Measurements from ENCODE around the gene SGSH.
"Not testable (repeated sequence)": the region's sequence is repeated elsewhere in the genome, so short reads cannot be mapped to it uniquely, and the experiment has no call there.

The SGSH gene

DNA sequence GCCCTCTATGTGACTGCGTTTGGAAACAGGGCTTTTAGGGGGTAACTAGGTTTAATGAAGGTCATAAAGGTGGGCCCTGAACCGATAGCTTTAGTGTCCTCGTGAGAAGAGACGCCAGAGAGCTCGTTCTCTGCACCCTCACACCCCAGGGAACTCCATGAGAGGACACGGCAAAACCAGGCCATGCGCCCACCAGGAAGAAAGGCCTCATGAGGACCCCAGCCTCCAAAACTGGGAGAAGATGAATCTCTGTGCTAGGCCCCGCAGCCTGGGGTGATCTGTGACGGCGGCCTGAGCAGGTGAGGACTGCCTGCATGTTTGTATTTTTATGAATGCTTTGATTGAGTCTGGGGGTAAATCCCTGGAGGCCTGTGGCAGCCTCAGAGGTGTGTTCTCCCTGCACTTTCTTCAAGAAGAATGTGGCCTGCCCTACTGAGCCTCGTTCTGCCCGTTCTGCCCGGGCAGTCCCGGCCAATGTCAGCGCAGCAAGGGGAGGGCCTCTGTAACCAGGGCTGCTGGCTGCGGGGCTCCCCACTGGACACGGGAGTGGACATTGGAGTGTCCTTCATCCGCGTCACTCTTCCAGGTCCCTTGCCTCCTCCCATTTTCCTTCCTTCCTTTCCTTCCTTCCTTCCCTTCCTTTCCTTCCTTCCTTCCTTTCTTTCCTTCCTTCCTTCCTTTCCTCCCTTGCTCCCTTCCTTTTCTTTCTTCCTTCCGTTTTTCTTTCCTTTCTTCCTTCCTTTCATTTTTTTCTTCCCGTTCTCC, 33.7 kb upstream of the SGSH start:
- ATAC-seq (no peak), DNase-seq (no peak)

DNA sequence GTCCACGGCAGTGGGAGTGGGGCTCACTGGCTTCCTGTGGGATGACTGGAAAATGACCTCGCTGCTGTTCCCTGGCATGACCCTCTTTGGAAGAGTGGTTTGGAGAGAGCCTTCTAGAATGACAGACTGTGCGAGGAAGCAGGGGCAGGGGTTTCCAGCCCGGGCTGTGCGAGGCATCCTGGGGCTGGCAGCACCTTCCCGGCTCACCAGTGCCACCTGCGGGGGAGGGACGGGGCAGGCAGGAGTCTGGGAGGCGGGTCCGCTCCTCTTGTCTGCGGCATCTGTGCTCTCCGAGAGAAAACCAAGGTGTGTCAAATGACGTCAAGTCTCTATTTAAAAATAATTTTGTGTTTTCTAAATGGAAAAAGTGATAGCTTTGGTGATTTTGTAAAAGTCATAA, 32.7 kb upstream of the SGSH start:
- DNase-seq (peak; percentile 89), ATAC-seq (peak; percentile 88)

DNA sequence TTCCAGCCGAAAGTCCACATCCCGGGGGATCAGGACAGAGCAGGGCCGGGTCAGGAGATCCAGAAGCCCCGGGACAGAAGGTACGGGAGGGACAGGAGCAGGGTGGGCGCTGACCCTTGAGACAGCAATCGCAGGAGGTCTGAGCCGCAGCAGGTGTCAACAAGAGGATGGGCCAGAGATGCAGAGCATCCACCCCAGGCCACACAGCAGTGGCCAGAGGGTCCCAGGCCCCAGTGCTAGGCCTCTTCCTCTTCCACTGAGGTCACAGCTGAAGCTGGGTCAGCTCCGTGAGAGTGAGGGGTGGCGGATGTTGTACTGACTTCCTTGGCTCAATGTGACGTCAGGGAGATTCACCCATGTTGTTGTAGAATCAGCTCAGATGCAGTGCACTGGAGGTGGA, 31.8 kb upstream of the SGSH start:
- no peak for DNase-seq
- ATAC-seq, result no peak

DNA sequence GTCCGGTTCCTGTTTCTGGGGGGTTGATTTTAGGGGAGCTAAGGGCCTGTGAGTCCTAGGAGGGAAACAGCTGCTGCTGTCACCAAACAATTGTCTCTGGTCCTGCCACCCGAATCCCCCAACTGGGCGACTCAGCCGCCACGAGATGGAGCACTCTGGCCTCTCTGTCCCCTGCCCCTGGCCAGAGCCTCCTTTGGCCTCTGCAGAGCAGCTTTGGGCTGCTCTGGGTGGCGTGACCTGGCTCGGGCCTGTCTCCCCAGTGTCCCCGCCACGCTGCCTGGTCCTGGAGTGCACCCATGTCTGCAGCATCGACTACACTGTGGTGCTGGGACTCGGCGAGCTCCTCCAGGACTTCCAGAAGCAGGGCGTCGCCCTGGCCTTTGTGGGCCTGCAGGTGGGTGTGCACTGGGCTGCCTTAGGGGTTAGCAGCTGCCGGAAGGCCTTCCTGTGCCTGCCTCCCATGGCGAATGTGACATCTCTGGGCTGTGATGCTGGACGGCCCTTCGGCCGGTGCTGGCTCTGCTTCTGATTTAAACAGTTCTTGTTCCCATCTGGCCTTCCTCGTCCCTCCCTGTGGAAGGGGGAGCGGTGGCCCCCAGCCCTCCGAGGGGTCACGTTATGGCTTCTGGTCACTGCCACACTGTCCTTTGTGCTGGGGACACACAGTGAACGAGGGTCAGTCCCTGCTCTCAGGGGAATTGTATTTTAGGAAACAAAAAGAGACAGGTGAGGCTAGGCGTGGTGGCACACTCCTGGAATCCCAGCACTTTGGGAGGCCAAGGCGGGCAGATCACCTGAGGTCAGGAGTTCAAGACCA, 29.0 kb upstream of the SGSH start:
- no peak for DNase-seq

DNA sequence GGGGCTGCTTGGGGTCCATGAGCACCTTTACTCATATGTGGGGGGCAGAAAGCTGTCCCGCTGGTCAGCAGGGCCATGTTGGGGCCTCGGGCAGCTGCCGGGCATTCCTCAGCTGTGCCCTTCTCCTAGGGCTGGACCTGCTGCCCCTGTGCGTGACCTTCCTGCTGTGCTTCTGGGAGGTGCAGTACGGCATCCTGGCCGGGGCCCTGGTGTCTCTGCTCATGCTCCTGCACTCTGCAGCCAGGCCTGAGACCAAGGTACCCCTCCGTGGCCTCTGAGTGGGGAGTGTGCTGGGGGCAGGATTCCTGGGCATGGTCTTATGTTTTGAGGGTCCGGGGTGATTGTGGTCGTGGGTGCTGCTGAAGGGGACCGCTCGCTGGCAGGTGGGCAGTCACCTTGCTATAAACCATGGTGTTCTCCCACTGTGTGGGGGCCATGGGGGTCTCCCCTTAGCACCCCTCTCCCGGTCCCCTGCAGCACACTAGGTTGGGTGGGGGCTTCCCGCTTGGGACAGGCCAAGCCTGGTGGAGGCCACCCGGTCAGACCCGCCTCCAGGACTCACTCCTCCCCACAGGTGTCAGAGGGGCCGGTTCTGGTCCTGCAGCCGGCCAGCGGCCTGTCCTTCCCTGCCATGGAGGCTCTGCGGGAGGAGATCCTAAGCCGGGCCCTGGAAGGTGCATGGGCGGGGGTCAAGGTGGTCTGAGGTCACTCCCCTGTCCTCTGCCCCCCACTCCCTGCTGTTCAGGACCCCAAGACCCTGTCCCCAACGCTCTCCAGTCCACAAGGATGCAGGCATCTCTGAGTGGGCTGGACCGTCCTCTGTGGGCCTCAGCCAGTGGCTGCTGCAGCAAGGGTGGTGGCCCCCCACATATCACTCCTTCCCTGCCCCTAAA, 28.1 kb upstream of the SGSH start:
- ATAC-seq (no peak), DNase-seq (no peak)

More for the DNA sequence above, 29.0 kb upstream of the SGSH start:
- no peak for ATAC-seq

DNA sequence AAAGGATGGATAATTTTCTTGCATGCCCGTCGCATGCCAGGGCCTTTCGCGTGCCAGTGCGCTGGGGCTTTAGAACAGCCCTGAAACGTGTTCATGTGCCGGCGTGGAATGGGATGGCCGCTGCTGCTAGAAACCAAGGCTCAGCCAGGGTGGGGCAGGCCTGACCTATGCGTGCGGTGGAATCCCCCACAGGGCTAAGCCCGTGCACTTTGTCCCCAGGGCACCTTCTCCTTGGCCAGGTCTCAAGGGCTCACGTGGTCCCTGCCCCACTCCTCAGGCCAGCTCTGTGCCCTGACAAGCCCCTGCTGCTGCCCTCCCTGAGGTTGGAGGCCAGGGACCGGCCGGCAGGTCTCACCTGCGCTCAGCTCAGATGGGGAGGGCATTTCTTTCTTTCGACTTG, 27.4 kb upstream of the SGSH start:
- no peak for ATAC-seq
- DNase-seq, result no peak

DNA sequence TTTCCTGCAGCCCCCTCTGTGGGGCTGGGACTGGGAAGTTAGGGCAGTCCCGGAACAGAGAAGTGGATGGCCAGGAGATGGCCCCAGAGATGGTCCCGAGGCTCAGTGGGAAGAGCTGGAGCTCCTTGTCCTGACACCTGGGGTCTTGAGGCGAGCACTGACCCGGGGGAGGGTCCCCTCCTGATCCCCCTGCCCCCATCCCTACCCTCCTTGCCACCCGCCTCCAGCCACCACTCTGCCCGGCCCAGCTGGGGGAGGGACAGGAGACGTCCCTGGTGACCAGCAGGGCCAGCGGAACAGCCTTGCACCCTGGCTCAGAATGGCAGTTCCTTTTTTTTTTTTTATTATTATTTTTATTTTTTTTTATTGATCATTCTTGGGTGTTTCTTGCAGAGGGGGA, 26.6 kb upstream of the SGSH start:
- DNase-seq (no peak), ATAC-seq (no peak)

DNA sequence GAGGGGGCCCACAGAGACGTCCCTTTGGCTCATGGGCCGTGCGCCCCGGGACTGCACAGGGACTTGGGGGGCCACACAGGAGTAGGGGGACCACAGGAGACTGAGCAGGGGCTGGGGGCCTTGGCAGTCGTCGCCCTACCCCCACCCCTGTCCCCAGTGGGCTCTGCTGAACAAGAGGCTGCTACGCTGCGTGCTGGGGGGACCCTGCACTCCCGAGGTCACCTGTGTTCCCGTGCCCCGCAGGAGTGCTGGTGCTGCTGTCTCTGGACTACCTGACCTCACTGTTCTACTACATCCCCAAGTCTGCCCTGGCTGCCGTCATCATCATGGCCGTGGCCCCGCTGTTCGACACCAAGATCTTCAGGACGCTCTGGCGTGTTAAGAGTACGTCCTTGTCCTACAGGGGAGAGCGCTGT, 26.1 kb upstream of the SGSH start:
- ATAC-seq (no peak), DNase-seq (no peak)

DNA sequence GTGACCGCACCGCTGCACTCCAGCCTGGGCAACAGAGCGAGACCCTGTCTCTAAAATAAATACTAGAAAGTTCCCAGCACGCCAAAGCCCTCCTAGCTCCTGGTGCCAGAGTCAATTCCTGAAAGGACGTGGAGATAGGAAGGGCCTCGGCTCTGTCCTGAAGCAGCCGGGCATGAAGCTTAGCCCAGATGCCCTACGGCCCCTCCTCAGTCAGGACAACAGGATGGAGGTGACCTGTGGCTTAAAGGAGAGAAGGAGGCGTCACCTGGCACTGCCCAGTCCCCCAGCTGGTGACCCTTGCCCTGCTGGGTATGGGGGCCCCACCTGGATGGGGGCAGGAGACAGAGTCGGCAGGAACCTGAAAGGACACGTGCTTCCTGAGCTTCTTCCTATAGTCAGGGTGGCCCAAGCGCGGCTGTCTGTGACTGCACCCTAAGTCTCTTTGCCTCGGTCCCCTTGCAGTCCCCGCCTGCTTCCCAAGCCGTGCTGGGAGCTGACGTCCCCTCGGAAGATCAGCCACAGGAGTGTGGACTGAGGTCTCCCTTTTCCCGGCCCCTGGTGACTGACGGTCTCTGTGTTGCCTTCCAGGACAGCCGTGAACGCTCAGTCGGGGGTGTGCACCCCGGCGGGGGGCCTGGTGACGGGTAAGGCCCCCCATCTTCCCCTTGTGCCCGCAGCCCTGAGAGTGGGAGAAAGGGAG, 25.6 kb upstream of the SGSH start:
- no peak for ATAC-seq
- no peak for DNase-seq

DNA sequence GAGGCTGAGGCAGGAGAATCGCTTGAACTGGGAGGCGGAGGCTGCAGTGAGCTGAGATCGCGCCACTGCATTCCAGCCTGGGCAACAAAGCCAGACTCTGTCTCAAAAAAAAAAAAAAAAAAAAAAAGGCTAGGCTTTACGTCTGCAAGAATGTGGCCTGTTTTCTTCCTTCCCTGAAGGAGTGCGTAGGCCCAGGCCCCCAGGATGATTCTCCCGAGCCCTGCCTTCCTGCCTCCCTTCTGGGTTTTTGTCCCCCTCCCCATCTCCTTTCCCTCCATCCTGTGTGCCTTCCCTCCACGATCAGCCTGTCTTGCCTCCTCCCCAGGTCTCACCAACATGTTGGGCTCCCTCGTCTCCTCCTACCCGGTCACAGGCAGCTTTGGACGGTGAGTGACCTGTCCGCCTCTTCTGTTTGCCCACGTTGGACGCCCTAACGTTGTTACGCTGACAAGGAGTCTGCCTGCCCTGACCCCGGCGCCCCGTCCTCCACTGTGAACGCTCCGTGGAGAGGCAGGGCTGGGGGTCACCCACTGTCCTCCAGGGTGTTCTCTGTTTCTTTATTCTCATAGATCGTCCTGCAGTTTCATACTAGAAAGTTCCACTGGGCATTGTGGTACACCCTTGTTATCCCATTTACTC, 24.9 kb upstream of the SGSH start:
- DNase-seq (no peak), ATAC-seq (no peak)

DNA sequence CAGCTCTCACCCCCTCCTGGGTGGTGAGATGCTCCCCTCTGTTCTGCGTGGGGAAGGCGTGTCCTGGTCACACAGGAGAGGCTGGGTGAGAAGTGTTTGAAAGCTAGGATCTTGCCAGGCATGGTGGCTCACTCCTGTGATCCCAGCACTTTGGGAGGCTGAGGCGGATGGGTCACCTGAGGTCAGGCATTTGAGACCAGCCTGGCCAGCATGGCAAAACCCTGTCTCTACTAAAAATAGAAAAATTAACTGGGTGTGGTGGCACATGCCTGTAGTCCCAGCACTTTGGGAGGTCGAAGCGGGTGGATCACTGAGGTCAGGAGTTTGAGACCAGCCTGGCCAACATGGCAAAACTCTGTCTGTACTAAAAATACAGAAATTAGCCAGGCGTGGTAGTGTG, 24.3 kb upstream of the SGSH start:
- not testable (repeated sequence) for ATAC-seq, DNase-seq

DNA sequence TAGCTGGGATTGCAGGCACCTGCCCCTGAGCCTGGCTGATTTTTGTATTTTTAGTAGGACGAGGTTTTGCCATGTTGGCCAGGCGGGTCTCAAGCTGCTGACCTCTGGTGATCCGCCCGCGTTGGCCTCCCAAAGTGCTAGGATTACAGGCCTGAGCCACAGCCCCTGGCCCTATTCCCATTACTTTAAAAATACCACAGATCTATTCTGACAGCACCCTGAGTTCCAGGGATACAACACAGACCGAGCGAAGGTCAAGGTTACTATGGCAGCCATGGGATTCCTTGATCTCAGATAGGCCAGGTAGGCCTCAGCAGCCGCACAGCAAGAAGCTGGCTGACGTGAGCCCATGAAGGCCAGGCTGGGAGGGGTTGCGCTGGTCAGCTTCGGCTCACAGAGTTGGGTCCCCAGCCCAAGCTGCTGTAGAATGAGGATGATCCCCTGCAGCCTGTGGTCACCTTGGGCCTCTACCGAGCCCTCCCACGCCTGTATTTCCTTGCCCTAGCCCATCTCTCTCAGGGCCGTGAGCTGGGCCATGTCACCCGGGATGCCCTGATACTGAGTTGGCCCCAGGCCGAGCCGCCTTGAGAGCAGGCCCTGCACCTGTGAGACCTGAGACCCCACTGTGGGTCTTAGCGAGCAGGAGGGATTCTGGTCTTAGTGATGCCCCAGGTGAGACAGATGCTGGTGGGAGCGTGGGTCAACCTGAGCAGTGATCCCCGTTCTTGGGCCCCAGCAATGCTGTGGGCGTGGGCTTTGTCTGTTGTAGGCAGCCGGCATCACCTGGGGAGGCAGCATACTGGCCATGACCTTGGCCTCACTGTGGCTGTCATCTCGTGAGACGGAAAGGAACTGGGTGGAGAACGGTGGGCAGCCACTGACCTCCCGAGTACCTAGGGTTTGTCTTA, 23.6 kb upstream of the SGSH start:
- no peak for ATAC-seq

DNA sequence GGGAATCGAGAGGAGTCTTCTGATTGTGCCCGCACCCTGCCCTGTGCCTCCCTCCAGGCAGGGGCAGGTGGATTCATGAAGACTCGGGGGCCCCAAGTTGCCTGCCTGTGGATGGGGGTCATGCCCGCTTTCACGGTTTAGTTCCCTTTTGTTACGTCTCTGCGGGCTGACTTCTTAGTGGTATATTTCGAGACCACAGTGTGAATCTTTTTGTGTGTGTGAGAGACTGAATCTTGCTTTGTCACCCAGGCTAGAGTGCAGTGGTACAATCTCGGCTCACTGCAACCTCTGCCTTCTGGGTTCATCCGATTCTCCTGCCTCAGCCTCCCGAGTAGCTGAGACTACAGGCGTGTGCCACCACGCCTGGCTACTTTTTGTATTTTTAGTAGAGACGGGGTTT, 22.4 kb upstream of the SGSH start:
- ATAC-seq (no peak), DNase-seq (no peak)

More for the DNA sequence above, 23.6 kb upstream of the SGSH start:
- DNase-seq, result no peak

DNA sequence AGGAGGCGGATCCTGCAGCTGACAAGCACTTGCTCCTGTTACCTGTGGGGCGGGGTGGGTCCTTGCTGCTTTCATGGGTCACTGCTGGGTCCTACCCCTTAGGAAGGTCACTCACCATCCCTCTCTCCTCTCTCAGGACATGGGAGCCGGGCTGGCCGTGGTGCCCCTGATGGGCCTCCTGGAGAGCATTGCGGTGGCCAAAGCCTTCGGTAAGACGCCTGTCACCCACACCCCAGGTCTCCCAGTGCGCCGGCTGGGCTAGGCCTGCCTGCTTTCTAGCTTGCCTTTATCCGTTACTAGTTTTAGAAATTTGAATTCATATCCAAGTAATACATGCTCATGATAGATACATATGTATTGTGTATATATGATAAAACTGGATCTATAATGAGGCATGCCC, 17.3 kb upstream of the SGSH start:
- no peak for DNase-seq
- no peak for ATAC-seq

DNA sequence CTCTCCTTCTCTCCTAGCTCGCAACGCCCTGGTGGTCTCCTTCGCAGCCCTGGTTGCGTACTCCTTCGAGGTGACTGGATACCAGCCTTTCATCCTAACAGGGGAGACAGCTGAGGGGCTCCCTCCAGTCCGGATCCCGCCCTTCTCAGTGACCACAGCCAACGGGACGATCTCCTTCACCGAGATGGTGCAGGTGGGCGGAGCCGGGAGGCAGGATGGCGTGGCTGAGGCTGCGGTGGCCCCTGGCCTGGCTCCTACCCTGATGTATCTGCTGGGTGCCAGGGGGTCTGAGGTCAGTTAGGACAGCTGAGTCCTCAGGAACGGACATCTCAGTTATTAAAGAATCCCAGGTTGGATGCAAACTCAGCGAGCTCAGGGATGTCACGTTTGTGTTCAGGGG, 16.8 kb upstream of the SGSH start:
- ATAC-seq, result no peak

DNA sequence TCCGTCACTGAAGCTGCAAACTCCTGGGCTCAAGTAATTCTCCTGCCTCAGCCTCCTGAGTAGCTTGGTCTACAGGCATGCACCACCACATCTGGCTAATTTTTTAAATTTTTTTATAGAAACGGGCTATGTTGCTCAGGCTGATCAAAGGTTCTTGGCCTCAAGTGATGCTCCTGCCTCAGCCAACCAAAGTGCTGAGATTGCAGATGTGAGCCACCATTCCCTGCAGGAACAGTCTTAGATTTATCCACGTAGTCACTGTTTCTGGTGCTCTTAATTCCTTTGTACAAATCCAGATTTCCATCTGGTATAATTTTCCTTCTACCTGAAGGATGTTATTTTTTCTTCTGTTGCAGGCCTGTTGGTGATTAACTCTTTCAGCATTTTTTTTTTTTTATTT, 13.1 kb upstream of the SGSH start:
- ATAC-seq (no peak), DNase-seq (no peak)

More for the DNA sequence above, 16.8 kb upstream of the SGSH start:
- DNase-seq, result no peak

DNA sequence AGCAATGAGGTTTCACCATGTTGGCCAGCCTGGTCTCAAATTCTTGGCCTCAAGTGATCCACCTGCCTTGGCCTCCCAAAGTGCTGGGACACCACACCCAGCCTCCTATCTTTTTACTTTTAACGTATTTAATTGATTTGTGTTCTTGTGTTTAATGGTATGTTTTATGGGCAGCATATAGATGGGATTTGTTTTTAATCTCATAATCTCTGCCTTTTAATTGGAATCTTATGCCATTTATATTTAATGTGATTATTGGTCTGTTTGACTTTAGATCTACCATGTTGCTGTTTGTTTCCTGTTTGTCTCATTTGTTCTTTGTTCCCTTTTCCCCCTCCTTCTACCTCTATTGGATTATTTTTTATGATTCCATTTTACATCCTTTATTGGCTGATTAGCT, 12.3 kb upstream of the SGSH start:
- DNase-seq (no peak), ATAC-seq (no peak)

DNA sequence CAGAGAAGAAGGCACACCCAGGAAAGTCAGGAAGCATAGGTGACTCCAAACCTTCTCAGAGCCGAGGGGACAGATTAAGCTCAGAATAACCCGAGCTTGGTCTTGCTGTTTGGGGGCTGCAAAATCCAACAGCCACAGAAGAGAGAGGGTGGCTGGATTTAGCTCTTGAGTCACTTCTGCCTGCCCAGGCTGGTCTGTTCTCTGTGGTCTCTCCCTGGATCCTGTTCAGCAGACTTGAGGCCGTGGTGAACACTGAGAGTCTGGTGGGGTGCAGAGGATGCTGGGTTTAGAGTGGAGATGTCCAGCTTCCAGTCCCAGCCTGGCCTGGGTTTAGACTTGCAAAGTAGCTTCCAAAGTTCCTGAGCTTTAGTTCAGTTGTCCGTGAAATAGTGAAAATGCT, 8.9 kb upstream of the SGSH start:
- ATAC-seq (no peak), DNase-seq (no peak)

DNA sequence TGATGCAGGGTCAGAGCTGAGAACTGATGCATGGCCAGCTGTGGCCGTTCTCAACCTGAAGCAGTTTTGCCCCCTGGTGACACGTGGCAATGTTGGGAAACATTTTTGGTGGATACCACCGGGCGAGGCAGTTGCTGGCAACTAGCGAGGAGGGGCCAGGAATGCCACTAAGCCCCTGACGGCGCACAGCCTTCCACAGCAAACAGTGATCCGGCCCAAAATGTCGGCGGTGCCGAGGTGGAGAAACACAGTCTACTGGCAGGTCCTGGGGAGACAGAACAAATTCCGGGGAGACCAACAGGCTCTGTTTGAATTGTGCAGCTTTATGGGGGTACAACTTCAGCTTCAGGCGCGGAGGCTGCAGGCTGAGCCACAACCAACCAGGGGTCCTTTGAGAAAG, 8.3 kb upstream of the SGSH start:
- ATAC-seq, result no peak
- DNase-seq, result no peak

DNA sequence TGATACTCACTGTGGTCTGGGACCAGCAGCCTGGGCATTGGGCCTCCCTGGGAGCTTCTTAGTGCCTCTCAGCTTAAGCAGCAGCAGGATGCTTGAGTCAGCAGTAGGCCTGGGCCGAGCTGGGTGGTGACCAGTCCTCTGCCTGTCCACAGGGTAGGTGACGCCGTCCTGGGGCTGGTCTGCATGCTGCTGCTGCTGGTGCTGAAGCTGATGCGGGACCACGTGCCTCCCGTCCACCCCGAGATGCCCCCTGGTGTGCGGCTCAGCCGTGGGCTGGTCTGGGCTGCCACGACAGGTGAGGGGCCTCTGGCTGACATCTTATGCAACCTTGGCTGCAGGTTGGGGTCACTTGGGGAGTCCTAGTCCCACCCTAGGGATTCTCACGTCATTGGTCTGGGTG, 7.5 kb upstream of the SGSH start:
- DNase-seq (no peak), ATAC-seq (no peak)
